GM21737 (cell line): ENCODE results near the gene TCF7L2.

Experiments used
- ATAC-seq: cut with Tn5 transposase; IDR thresholded peaks from one replicate; pipeline ENCODE4 v1.9.1; 2021; ENCODE audit warnings: mild to moderate bottlenecking, moderate library complexity; ENCODE audit not compliant: unreplicated experiment

Gene TCF7L2

DNA sequence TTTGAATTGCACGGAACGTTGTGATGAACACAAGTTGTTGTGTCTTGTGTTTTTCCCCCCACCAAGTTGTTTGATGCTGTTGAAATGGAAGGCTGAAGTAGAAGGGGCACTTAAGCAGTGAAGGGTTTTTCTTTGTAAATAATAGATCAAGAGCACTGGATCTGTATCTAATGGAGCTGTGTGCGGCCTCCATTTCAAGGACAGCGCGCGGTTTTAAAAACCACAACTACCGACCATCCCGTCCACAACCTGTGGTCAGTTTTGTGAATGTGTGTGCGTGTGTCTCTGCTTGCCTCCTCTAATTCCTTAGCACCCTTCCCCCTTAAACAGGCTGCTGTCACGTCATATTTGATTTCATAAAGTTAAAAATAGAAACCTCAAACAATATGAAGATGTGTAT lies 165.5 kb downstream of the TCF7L2 start:
- ATAC-seq, result no peak

DNA sequence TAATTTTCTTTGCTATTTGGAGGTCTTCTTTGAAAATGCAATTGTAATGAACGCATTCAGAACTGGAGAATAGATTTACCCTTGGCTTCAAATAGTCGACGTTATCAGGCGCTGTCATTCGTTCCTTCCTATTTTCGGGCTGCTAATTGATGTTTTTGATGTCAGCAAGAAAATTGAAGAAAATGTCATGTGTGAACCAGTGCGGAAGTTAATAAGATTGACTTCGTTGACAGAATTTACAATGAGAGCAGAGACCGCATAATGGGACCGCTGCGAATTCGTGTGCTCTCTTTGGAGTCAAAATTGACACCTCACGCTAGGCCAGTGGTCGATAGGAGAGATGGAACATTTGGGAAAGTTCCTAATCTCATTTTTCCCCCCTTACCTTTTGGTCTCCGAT lies 168.8 kb downstream of the TCF7L2 start:
- no peak for ATAC-seq

DNA sequence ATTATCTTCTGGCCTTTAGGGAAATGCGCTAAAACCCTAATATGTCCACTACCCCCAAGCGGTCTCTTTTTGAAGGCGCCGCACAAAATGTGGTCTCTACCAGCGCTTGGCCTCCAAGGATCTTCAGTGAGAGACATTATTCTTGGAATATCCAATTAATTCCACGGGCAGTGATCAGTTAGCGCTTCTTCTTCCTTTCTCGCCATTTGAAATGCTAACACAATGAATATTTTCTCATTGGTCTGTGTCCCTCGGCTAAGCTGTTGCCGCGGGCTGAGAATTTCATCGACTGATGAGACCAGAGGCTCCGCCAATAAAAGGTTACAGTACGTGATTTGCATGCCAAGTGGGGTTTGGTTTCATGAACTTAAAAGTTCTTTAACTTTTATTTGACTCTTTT lies 169.8 kb downstream of the TCF7L2 start:
- no peak for ATAC-seq

DNA sequence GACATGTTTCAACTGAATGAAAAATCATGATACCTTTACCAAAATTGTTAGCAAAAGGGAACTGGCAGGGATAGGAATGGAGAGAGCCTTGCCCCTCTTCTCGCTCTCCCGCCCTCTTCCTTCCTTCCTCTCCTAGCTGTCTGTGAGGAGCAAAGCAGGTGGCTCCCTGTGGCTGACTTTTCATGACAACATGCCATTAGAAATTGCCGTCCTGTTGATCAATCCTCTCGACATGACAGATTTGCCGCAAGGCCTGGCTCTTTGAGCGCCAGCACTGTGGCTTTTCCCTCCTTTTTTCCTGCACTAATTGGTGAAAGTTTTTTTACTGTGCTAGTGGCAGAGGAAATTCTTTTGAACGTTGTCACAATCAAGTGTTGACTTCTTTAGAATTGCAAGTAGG lies 171.1 kb downstream of the TCF7L2 start:
- ATAC-seq, result no peak

DNA sequence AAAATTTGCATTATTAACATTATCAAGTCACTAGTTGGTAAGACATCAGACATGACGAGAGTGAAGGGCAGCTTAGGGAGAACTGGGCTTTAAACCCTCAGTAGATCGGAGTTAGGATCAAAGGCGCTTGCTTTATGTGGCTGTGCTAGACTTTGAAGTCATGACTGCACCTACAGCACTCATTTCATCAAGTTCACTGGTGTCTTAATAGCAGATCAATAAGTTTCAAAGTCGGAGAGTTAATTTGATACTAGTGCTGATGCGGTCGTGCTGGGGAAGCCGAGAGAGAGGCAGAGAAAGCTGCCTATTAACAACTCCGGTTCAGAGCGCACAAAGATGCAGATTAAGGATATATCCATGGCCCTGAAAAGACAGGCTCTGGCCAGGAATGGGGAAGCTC lies 172.9 kb downstream of the TCF7L2 start:
- no peak for ATAC-seq

DNA sequence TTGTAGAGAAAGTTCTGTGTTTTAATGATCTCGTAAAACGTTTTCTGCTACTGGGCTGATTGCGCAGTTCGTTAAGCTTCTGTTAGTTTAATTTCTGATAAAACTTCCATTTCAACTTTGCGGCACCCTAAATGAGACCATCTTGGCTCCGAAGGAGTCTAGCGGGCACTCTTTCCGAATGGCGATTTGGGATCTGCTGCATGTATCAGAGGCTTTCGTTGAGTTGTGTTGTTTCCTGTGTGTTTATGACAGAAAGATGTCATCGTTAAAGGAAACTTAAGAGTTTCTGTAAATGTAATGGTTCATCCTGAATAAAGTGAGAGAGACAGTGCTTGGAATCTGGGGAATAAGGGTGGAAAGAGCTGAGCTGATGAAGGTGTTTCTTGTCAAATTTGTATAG lies 174.7 kb downstream of the TCF7L2 start:
- no peak for ATAC-seq

DNA sequence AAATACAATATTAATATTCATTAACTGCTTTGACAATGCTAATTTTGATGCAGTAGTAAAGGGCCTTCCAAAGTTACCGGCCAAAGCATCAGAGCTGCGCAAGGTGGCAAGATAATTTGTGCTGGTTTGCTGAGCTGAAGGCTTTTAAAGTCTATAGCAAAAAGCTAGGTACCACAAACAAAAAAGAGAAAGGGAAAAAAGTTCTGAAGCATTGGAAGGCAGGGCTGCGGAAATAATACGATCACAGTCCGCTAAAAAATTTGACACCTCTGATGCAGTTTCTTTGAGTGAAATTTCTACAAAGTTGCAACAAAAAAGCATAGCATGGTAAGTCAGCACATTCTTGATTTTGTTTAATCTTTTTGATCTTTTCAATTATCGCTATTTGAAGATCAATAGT lies 175.6 kb downstream of the TCF7L2 start:
- ATAC-seq, result no peak

DNA sequence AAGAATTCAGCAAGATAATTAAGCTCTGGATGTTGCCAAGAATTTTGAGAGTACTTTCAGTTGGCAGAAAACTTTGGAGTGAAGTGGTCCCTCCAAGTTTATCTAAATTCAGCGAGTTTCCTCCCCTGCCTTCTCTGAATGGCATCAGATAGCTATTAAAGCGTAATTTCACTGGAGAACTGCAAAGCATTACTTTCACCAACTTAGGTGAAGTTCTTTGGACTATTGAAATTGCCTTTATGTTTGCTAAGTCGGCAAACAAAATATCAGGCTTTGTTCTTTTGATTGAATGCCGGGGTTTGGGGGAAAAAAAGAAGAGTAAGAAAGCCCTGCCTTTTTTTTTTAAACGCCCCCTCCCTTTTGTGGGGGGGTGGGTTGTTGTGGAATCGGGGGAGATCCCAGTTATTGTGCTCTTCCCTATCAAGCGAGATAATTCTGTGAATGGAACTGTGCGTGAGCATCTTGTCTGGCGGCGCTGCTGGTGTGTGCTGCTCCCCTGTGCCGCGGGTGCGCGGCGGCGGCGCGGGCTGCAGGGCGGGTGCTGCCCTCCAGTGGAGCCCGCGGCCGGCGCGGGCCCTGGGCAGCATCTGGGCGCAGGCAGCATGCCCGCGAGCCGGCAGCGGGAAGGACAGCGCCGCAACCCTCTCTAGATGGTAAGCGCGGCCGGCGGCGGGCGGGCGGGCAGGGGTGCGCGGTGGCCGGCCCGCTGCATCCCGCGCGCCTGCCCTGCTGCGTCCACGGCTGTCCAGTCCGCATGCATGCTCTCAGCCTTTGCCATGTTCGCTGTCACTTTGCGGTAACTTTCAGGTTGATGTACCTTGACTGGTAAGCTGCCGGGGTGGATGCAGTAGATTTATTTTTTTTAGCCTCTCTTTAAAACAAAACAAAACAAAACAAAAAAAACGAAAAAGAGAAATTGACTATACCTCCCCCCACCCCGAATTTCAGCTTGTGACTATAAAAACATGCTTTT lies 176.5 kb downstream of the TCF7L2 start:
- no peak for ATAC-seq

DNA sequence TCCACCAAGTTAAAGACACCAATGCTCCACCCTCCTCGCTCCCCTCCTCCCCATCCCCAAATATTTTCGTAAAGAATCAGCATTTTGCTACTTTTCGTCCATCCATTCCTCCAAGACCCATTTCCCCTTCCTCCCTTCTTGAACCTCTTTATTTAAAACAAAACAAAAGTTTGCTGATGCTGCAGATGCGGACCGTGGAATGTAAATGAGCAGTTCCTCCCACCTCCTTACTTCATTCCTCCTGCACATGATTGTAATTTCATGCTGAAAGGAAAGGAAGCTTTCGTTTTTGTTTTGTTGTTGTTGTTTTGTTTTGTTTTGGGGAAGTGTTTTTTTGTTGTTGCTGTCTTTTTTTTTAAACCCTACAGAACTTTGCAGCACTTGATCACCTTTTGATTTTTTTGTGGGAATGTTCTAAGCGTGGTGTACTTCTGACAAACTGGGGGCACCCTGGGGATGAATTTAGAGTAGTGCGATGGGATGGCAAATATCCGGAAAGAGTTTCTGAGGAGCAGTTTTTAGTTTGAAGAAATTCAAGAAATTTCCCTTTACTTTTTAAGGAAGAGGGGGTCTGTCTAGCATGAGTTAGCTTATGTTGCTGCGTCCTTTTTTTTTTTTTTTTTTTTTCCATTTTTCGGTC lies 177.3 kb downstream of the TCF7L2 start:
- no peak for ATAC-seq

DNA sequence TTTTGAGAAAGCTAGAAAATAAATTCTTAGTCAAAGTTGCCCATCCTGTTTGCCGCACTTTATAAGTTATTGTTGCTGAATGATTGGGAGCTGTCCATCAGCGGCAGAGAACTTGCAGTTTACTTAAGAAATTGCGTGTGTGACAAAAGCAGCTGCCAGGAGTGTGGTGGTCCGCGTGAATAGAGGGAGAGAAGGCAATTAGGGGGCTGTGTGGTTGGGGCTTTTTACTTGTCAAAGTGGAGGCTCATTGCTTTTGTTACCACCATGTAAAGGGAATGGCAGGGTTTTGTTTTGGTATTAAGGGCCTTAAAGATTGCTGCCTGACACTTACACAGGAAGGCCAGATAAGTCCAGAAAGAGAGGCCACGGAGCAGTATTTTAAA lies 177.8 kb downstream of the TCF7L2 start:
- no peak for ATAC-seq

DNA sequence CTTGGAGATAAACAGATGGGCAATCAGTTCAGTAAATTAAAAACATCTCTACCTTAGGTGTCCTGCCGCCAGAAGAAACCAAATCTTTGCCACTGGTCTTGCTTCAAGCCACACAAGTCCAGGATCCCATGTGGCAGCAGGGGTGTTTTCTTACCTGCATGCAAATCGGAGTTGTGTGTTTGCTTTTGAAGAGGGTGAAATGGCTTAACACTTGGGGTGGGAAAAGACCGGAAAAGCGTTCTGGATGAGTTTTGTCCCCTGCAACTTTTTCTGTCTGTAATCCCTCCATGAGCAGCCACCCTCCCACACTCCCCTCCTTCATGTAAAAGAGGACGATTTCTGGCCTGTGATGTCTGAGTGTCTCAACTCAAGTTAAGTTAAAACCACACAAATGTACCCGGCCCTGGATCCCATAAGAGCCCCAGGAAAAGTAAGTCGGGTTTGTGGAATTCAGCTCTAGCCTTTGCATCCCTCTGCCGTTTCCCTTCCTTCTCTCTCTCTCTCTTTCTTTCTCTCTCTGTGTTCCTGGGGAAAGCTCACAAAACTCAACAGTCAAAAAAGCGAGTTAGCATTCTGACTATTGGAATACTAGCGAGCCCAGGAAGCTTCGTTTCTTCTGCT lies 178.5 kb downstream of the TCF7L2 start:
- ATAC-seq, result no peak

DNA sequence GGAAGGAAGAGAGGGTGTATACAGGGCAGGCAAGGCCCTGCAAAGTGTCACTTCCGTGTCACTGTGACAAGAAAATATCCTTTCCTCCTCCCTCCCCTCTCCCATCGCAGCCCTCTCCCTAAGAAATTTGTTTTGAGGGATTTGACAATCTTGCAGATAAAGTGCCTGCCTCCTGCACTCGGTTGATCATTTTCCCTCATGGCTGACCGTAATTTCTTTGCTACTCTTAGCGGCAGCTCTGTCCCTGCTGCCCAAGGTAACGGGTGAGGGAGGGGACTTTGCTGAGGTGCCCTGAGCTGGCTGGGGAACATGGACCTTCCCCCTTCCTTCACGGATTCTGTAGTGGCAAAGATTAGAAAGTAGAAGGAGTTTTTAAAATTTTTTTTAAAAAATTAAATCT lies 179.1 kb downstream of the TCF7L2 start:
- no peak for ATAC-seq

DNA sequence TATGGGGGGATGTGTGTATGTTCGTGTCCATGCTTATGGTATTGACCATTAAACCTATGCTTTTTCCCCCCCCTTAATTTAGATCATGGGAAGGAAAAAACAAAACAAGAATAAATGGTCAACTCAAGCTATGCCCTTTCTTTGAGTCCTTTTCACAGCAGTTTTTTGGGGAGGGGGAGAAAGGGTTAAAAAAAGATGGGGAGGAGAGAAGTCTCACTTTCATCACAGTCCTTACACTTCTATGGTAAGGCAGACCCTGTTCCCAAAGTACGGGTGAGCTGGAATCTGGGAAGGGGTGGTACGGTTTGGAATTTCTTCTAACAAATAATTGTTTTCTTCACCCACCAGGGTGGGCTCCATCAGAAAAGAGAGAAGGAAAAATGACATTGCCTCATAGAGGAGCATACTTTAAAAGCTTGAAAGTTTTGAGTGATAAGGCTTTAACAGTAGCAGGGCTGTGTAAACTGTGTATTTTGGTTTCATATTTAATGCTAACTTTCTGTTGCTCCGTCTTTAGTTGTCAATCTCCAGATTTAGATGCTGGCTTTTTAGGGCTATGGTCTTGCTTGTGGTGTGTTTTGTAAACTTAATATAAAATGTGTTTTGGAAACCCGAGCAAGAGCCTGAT lies 180.1 kb downstream of the TCF7L2 start:
- ATAC-seq, result no peak

DNA sequence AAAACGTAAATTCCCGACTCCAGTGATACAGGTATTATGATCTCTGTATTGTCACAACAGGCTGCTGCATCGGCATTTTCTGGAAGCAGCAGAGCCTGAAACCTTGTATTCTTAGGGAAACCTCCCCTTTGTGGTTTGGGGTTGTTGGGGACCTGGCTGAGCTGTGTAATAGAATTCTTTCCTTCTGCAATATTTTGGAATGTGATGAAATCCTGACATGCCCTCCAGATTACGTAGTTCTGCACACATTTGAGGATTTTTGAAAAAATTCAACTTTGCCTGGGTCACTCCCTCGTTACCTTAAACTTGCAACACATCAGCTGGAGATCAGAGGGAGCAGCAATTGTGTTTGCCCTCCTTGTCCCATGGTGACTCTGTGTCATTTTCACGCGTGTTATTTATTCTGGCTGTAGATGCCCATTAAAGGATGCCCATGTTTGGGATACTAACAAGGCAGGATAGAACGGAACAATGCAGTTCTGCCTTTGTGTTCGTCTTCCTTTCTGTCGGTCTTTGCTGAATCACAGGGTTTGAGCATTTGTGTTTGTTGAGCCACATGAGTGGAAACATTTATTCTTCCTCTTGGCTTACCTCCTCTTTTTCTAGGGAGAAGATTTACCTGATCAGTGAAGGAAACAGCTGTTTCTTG lies 181.7 kb downstream of the TCF7L2 start:
- no peak for ATAC-seq

DNA sequence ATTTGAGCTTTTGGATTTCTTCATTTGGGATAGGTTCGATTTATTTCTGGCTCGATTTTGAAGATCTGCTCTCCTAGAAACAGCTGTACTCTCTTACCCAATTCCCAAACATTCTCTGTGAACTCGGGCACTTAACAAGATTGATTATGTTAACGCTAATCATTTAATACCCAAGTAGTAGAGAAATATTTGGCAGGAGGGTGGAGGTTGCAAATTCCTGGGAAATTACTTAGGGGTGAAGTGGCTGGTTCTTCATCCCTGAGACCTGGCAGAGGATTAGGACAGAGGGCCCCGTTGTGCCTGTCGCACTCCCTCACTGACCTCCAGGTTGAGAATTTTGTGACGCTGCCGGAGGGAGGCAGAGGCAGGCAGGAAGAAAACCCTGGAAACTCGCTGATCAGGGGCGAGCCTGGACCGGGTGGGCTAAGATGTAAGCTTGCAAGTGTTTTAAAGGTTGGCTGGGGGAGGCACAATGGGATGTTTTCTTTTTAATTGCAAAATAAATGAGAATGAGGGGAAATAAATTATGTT lies 182.6 kb downstream of the TCF7L2 start:
- ATAC-seq, result no peak

DNA sequence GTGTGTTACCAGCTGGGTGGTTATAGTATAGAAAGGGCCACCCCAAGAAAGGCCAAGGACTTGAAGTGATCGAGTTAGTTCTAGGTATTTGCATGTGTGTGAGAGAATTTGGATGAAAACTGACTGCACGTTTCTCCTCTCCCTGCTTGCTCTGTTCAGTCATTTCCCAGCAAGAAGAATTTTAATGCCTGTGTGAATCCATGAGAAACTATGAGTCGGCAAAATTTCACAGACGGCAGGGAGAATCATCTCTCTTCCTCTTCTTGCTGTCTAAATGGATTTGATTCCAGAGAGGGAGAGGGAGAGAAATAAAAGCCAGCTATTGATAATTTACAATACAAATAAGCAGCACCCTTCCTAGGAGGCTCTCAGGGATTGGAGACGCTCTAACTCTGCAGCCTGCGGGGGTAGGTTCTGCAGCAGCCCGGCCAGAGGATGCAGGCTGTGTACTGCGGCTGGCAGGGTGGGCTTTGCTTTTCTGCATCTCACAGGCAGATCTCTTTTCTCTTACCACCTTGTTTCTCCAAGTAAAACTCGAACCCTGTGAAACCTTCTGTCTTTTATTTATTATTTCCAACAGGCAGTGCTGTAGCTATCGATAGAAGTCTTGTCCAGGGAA lies 183.6 kb downstream of the TCF7L2 start:
- no peak for ATAC-seq

DNA sequence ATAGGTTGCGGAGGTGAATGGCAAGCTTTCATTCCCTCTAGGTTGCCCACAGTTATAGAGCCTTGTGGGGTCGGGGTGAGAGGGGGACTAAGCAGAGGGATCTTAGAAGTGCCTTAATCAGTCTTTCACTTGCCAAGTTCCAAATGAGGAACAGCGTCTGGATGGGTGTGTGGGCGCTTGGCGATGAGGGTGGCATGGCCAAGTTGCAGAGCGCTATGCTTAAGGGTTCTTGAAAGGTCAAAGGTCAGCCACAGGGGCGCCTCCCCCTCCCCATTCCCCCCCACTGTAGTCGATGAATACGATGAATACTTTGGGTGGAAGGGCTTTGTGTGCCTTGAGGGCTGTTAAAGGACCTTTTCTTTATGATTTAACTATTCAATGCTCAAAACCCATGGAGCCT lies 185.0 kb downstream of the TCF7L2 start:
- no peak for ATAC-seq

DNA sequence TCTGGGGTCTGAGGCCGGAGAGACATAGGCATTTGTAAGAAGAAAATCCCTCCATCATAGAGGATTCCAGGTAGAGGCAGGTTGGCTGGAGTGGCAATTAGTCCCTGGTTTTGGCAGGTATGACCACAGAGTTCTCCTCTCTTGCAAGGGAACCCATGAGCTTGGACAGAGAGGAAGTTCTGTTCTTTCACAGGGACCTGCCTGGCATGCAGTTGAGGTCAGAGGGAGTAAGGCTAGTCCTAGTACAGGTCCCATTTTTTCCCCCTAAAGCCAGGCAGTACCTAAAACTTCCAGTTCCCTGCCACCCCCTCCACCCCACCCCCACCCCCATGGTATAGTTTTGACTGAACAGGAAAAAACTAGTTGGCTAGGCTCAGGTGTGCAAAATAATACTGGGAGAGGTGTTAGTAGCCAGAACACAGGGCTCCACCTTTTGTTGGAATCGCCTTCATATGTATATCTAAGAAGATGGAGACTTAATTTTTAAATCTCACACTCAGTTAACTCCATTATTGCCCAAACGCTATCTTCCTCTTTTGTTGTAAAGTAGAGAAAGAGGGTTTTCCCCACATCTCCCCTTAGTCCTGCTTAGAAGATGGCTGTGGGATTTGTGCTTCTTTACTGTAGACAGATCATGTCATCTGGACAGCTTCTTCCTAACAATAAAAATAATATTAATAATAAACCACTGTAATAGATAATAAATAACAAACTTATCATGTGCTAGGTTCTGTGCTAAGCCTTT lies 188.1 kb downstream of the TCF7L2 start:
- no peak for ATAC-seq

DNA sequence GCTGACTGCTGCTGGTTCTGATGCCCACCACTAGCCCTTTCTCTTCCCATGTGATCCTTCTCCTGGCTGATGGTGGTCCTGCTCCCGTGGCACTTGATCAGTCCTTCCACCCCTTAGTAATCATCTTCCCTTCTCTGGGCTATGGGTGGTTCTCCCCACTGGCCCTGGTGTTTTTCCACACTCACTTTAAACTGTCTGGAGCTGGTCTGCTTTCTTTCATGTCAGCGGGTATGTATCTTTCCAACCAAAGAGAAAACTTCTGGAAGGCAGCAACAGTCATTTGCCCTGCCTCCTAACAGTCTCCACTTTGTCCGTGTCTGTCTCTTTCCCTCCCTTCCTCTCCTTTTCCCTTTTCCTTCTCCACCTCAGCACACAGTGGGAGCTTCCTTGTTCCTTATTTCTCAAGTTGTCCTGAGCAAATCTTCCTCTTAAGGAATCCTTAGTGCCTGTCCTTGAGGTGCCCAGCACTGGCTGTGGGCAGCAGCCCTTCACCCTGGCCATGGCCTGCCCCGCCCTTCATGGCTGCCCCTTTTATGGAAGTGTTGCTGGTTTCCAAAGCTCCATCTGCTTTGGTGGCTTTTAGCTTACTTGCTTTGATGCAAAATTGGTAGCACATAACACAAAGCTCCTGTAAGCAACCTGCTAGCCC lies 189.0 kb downstream of the TCF7L2 start:
- ATAC-seq, result no peak
